HG03575 (cell line): Measurements from ENCODE around the gene AP5Z1.

ENCODE experiments used
- ATAC-seq: cut with Tn5 transposase; IDR thresholded peaks from one replicate; pipeline ENCODE4 v1.9.1; 2021; ENCODE audit not compliant: unreplicated experiment, insufficient number of reproducible peaks, low FRiP score; ENCODE audit errors: extremely low read depth

The AP5Z1 gene

GRCh38 chr7:4833176-4833575 is 57.8 kb downstream of the AP5Z1 start:
- ATAC-seq: no peak

GRCh38 chr7:4833691-4834600 is 58.5 kb downstream of the AP5Z1 start:
- ATAC-seq: no peak

GRCh38 chr7:4834601-4835397 is 59.4 kb downstream of the AP5Z1 start:
- ATAC-seq: no peak

GRCh38 chr7:4835398-4836205 is 60.2 kb downstream of the AP5Z1 start:
- no peak for ATAC-seq

- ATAC-seq: no peak
Measured at GRCh38 chr7:4836206-4836661, 60.8 kb downstream of the AP5Z1 start.

- ATAC-seq: no peak
Measured at GRCh38 chr7:4837041-4837802, 61.8 kb downstream of the AP5Z1 start.

GRCh38 chr7:4837803-4838625 is 62.6 kb downstream of the AP5Z1 start:
- no peak for ATAC-seq

- no peak for ATAC-seq
Measured at GRCh38 chr7:4838626-4839334, 63.4 kb downstream of the AP5Z1 start.

- no peak for ATAC-seq
Measured at GRCh38 chr7:4840079-4840501, 64.7 kb downstream of the AP5Z1 start.
